GM23338 (cell line): ENCODE results near the gene ZFYVE21. TPM values are rescaled to one million over a fixed set of nuclear protein-coding genes. Genes with fewer than 3 reads are reported as not detected.

Experiments used
- ATAC-seq: fragments of 200-7000 bp; cut with Tn5 transposase; 3 replicates; pipeline ENCODE4 v1.9.1; 2020
- DNase-seq: peaks from one replicate; pipeline ENCODE4 v3.0.0-alpha.2; 2015; ENCODE audit warnings: low spot score
- H2AFZ ChIP-seq: fragments of 200-600 bp; sonication (generic); 2 replicates; pipeline ENCODE4 v1.8.0; 2016; ENCODE audit warnings: antibody characterized with exemption, mild to moderate bottlenecking, moderate library complexity
- H3F3A ChIP-seq: fragments of 200-600 bp; sonication (generic); replicated peaks from 2 replicates; pipeline ENCODE4 v1.8.0; 2017; ENCODE audit warnings: antibody characterized with exemption, mixed run types, low read depth
- H3K27ac ChIP-seq: fragments of 200-600 bp; sonication (generic); 2 replicates; pipeline ENCODE4 v1.6.1; 2016; ENCODE audit warnings: low read depth
- H3K27me3 ChIP-seq: fragments of 200-600 bp; sonication (generic); 2 replicates; pipeline ENCODE4 v1.8.0; 2016; ENCODE audit warnings: mild to moderate bottlenecking, mixed run types, moderate library complexity; ENCODE audit not compliant: insufficient read depth
- H3K36me3 ChIP-seq: fragments of 200-600 bp; sonication (generic); 2 replicates; pipeline ENCODE4 v1.8.0; 2016; ENCODE audit warnings: mild to moderate bottlenecking; ENCODE audit not compliant: insufficient read depth
- H3K4me1 ChIP-seq: fragments of 200-600 bp; sonication (generic); 2 replicates; pipeline ENCODE4 v1.8.0; 2016; ENCODE audit warnings: mild to moderate bottlenecking, moderate library complexity; ENCODE audit not compliant: insufficient read depth
- H3K4me2 ChIP-seq: fragments of 200-600 bp; sonication (generic); 2 replicates; pipeline ENCODE4 v1.7.1; 2017; ENCODE audit warnings: mixed run types
- H3K4me3 ChIP-seq: fragments of 200-600 bp; sonication (generic); 2 replicates; pipeline ENCODE4 v1.6.1; 2016; ENCODE audit warnings: mixed run types
- H3K79me2 ChIP-seq: fragments of 200-600 bp; sonication (generic); replicated peaks from 2 replicates; pipeline ENCODE4 v1.8.0; 2017; ENCODE audit warnings: mild to moderate bottlenecking; ENCODE audit not compliant: insufficient read depth
- H3K9me2 ChIP-seq: fragments of 200-600 bp; sonication (generic); 2 replicates; pipeline ENCODE4 v1.8.0; 2017; ENCODE audit not compliant: insufficient read depth
- H4K20me1 ChIP-seq: fragments of 200-600 bp; sonication (generic); replicated peaks from 2 replicates; pipeline ENCODE4 v1.8.0; 2017; ENCODE audit warnings: mild to moderate bottlenecking; ENCODE audit not compliant: insufficient read depth
- H3K27ac Mint-ChIP-seq: 2 replicates; pipeline ENCODE4 v1.8.0; 2020; ENCODE audit warnings: inconsistent platforms, mild to moderate bottlenecking, moderate library complexity, mixed read lengths
- H3K27me3 Mint-ChIP-seq: 3 replicates; pipeline ENCODE4 v1.8.0; 2022; ENCODE audit warnings: low read depth, mild to moderate bottlenecking, moderate library complexity, mixed read lengths, inconsistent platforms; ENCODE audit not compliant: insufficient read depth, poor library complexity
- H3K36me3 Mint-ChIP-seq: 3 replicates; pipeline ENCODE4 v1.8.0; 2021; ENCODE audit warnings: low read depth, mild to moderate bottlenecking, inconsistent platforms, moderate library complexity, mixed read lengths
- H3K4me1 Mint-ChIP-seq: 3 replicates; pipeline ENCODE4 v1.8.0; 2020; ENCODE audit warnings: mild to moderate bottlenecking, inconsistent platforms, mixed read lengths
- H3K4me3 Mint-ChIP-seq: 3 replicates; pipeline ENCODE4 v1.8.0; 2021; ENCODE audit warnings: moderate library complexity, mild to moderate bottlenecking, inconsistent platforms, mixed read lengths
- H3K9me3 Mint-ChIP-seq: 3 replicates; pipeline ENCODE4 v1.8.0; 2020; ENCODE audit warnings: moderate library complexity, mild to moderate bottlenecking, inconsistent platforms, mixed read lengths
- CREB1 ChIP-seq: fragments of 250-450 bp; sonication (Bioruptor Pico); IDR thresholded peaks from 2 replicates; pipeline ENCODE4 v1.5.0; 2020; ENCODE audit warnings: low read depth, mild to moderate bottlenecking, moderate library complexity
- EZH2 ChIP-seq: fragments of 200-600 bp; sonication (generic); IDR thresholded peaks from one replicate; pipeline ENCODE4 v1.8.0; 2017; ENCODE audit warnings: antibody characterized with exemption, mild to moderate bottlenecking, low read depth; ENCODE audit not compliant: unreplicated experiment
- EZH2phosphoT487 ChIP-seq: fragments of 200-600 bp; sonication (generic); IDR thresholded peaks from one replicate; pipeline ENCODE4 v1.8.1; 2018; ENCODE audit warnings: antibody characterized with exemption; ENCODE audit not compliant: unreplicated experiment
- JUNB ChIP-seq: IDR thresholded peaks from one replicate; pipeline ENCODE4 v1.6.1; 2016; ENCODE audit warnings: antibody characterized with exemption; ENCODE audit not compliant: unreplicated experiment
- NANOG ChIP-seq: IDR thresholded peaks from 2 replicates; pipeline ENCODE4 v1.6.1; 2016; ENCODE audit warnings: antibody characterized with exemption, borderline replicate concordance
- POLR2AphosphoS5 ChIP-seq: IDR thresholded peaks from 2 replicates; pipeline ENCODE4 v1.6.1; 2016; ENCODE audit warnings: antibody characterized with exemption, low read depth
- STAT1 ChIP-seq: IDR thresholded peaks from one replicate; pipeline ENCODE4 v1.6.1; 2016; ENCODE audit warnings: antibody characterized with exemption; ENCODE audit not compliant: unreplicated experiment
- ZNF114 ChIP-seq: fragments of 250-450 bp; sonication (Bioruptor Pico); IDR thresholded peaks from 2 replicates; pipeline ENCODE4 v1.5.0; 2020; ENCODE audit warnings: mild to moderate bottlenecking, moderate library complexity
- ZNF331 ChIP-seq: fragments of 250-450 bp; sonication (Bioruptor Pico); IDR thresholded peaks from 2 replicates; pipeline ENCODE4 v1.5.0; 2020; ENCODE audit warnings: low read depth, mild to moderate bottlenecking, moderate library complexity
- polyA plus RNA-seq: library from polyadenylated mRNA; unstranded; fragments of >200 nt; fragmentation: Nextera tagmentation; extraction: Ambion mirVana; gene quantifications from 2 replicates; pipeline ENCODE4 v1.2.1, GENCODE V29; 2016
- total RNA-seq: library from RNA; depleted of rRNA; stranded (reverse); fragments of >200 nt; shearing (Covaris generic); gene quantifications from 2 replicates; pipeline ENCODE4 v1.2.3, GENCODE V29; 2014
- TF ChIP-seq, protein P1 (sequence below): IDR thresholded peaks from one replicate; pipeline ENCODE4 v1.6.1; 2018; ENCODE audit warnings: antibody characterized with exemption; ENCODE audit not compliant: unreplicated experiment
- TF ChIP-seq, protein P2 (sequence below), 2 experiments: fragments of 200-600 bp in 1 of 2; sonication (generic) in 1 of 2; conservative IDR thresholded peaks; 2 replicates each; pipeline versions ENCODE4 v1.5.1 to v1.6.1; 2016 to 2017; ENCODE audit warnings: antibody characterized with exemption in 2 of 2, low read depth in 2 of 2, mild to moderate bottlenecking in 2 of 2, moderate library complexity in 1 of 2
- TF ChIP-seq, protein P3 (sequence below): IDR thresholded peaks from 2 replicates; pipeline ENCODE4 v1.6.1; 2016; ENCODE audit warnings: antibody characterized with exemption
- TF ChIP-seq, protein P4 (sequence below): fragments of 250-450 bp; sonication (Bioruptor Pico); IDR thresholded peaks from 2 replicates; pipeline ENCODE4 v1.5.0; 2020; ENCODE audit warnings: mild to moderate bottlenecking, moderate library complexity

Gene ZFYVE21
- total and polyA plus RNA-seq, 2 experiments from 2014 or later = 88.0 to 89.6 TPM

DNA sequence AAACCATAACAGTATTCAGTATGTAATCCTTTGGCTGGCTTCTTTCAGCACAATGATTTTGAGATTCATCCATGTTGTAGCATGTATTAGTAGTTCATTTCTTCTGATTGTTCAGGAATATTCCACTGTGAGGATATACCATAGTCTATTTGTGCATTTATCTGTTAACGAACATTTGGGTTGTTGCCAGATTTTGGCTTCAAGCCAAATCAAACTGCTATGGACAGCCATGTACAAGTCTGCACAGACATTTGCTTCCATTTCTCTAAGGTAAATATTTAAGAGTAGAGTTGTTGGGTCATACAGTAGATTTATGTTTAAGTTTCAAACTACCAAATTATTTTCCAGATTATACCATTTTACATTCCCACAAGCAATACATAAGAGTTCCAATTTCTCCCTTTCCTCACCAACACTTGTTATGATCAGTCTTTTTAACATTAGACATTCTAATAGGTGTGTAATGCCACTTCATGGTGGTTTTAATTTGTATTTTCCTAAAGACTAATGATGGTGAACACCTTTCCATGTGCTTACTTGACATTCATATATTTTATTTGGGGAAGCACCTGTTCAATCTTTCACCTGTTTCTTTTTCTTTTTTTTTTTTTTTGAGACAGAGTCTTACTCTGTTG lies 56.6 kb downstream of the ZFYVE21 start:
- no peak overlapping the region for H3K4me2 ChIP-seq
- no peak overlapping the region for H2AFZ ChIP-seq
- Mint-ChIP-seq H3K27me3 (no peaks in the 10 kb centered on the region), H3K27ac (no peak overlapping the region), H3K9me3 (no peaks in the 10 kb centered on the region), H3K4me1 (no peaks in the 10 kb centered on the region), H3K36me3 (no peaks in the 10 kb centered on the region), H3K4me3 (no peak overlapping the region)
- no peaks in the 10 kb centered on the region for H3K4me1 ChIP-seq
- H3K79me2 ChIP-seq = no peaks in the 10 kb centered on the region
- DNase-seq = no peak
- H3F3A ChIP-seq = no peaks in the 10 kb centered on the region
- H3K4me3 ChIP-seq = no peak overlapping the region
- no peak overlapping the region for H3K27ac ChIP-seq
- no peaks in the 10 kb centered on the region for H3K9me2 ChIP-seq
- H3K27me3 ChIP-seq = no peaks in the 10 kb centered on the region
- no peak for ATAC-seq
- no peaks in the 10 kb centered on the region for H4K20me1 ChIP-seq
- TF ChIP-seq NANOG = no peak
- TF ChIP-seq, protein P1, sequence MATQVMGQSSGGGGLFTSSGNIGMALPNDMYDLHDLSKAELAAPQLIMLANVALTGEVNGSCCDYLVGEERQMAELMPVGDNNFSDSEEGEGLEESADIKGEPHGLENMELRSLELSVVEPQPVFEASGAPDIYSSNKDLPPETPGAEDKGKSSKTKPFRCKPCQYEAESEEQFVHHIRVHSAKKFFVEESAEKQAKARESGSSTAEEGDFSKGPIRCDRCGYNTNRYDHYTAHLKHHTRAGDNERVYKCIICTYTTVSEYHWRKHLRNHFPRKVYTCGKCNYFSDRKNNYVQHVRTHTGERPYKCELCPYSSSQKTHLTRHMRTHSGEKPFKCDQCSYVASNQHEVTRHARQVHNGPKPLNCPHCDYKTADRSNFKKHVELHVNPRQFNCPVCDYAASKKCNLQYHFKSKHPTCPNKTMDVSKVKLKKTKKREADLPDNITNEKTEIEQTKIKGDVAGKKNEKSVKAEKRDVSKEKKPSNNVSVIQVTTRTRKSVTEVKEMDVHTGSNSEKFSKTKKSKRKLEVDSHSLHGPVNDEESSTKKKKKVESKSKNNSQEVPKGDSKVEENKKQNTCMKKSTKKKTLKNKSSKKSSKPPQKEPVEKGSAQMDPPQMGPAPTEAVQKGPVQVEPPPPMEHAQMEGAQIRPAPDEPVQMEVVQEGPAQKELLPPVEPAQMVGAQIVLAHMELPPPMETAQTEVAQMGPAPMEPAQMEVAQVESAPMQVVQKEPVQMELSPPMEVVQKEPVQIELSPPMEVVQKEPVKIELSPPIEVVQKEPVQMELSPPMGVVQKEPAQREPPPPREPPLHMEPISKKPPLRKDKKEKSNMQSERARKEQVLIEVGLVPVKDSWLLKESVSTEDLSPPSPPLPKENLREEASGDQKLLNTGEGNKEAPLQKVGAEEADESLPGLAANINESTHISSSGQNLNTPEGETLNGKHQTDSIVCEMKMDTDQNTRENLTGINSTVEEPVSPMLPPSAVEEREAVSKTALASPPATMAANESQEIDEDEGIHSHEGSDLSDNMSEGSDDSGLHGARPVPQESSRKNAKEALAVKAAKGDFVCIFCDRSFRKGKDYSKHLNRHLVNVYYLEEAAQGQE = no peak
- no peak for TF ChIP-seq STAT1
- TF ChIP-seq EZH2 = no peak
- TF ChIP-seq ZNF114 (CRISPR knock-in tag) = no peak
- TF ChIP-seq EZH2phosphoT487 = no peak
- no peak for TF ChIP-seq JUNB
- TF ChIP-seq, protein P2, sequence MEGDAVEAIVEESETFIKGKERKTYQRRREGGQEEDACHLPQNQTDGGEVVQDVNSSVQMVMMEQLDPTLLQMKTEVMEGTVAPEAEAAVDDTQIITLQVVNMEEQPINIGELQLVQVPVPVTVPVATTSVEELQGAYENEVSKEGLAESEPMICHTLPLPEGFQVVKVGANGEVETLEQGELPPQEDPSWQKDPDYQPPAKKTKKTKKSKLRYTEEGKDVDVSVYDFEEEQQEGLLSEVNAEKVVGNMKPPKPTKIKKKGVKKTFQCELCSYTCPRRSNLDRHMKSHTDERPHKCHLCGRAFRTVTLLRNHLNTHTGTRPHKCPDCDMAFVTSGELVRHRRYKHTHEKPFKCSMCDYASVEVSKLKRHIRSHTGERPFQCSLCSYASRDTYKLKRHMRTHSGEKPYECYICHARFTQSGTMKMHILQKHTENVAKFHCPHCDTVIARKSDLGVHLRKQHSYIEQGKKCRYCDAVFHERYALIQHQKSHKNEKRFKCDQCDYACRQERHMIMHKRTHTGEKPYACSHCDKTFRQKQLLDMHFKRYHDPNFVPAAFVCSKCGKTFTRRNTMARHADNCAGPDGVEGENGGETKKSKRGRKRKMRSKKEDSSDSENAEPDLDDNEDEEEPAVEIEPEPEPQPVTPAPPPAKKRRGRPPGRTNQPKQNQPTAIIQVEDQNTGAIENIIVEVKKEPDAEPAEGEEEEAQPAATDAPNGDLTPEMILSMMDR (conservative IDR thresholded peaks at IDR 0.05; ENCODE audit: low read depth in 2 of 2) = no peak
- no peak for TF ChIP-seq ZNF331
- no peak for TF ChIP-seq POLR2AphosphoS5
- no peak for TF ChIP-seq CREB1
- TF ChIP-seq, protein P3, sequence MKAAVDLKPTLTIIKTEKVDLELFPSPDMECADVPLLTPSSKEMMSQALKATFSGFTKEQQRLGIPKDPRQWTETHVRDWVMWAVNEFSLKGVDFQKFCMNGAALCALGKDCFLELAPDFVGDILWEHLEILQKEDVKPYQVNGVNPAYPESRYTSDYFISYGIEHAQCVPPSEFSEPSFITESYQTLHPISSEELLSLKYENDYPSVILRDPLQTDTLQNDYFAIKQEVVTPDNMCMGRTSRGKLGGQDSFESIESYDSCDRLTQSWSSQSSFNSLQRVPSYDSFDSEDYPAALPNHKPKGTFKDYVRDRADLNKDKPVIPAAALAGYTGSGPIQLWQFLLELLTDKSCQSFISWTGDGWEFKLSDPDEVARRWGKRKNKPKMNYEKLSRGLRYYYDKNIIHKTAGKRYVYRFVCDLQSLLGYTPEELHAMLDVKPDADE = no peak
- TF ChIP-seq, protein P4, sequence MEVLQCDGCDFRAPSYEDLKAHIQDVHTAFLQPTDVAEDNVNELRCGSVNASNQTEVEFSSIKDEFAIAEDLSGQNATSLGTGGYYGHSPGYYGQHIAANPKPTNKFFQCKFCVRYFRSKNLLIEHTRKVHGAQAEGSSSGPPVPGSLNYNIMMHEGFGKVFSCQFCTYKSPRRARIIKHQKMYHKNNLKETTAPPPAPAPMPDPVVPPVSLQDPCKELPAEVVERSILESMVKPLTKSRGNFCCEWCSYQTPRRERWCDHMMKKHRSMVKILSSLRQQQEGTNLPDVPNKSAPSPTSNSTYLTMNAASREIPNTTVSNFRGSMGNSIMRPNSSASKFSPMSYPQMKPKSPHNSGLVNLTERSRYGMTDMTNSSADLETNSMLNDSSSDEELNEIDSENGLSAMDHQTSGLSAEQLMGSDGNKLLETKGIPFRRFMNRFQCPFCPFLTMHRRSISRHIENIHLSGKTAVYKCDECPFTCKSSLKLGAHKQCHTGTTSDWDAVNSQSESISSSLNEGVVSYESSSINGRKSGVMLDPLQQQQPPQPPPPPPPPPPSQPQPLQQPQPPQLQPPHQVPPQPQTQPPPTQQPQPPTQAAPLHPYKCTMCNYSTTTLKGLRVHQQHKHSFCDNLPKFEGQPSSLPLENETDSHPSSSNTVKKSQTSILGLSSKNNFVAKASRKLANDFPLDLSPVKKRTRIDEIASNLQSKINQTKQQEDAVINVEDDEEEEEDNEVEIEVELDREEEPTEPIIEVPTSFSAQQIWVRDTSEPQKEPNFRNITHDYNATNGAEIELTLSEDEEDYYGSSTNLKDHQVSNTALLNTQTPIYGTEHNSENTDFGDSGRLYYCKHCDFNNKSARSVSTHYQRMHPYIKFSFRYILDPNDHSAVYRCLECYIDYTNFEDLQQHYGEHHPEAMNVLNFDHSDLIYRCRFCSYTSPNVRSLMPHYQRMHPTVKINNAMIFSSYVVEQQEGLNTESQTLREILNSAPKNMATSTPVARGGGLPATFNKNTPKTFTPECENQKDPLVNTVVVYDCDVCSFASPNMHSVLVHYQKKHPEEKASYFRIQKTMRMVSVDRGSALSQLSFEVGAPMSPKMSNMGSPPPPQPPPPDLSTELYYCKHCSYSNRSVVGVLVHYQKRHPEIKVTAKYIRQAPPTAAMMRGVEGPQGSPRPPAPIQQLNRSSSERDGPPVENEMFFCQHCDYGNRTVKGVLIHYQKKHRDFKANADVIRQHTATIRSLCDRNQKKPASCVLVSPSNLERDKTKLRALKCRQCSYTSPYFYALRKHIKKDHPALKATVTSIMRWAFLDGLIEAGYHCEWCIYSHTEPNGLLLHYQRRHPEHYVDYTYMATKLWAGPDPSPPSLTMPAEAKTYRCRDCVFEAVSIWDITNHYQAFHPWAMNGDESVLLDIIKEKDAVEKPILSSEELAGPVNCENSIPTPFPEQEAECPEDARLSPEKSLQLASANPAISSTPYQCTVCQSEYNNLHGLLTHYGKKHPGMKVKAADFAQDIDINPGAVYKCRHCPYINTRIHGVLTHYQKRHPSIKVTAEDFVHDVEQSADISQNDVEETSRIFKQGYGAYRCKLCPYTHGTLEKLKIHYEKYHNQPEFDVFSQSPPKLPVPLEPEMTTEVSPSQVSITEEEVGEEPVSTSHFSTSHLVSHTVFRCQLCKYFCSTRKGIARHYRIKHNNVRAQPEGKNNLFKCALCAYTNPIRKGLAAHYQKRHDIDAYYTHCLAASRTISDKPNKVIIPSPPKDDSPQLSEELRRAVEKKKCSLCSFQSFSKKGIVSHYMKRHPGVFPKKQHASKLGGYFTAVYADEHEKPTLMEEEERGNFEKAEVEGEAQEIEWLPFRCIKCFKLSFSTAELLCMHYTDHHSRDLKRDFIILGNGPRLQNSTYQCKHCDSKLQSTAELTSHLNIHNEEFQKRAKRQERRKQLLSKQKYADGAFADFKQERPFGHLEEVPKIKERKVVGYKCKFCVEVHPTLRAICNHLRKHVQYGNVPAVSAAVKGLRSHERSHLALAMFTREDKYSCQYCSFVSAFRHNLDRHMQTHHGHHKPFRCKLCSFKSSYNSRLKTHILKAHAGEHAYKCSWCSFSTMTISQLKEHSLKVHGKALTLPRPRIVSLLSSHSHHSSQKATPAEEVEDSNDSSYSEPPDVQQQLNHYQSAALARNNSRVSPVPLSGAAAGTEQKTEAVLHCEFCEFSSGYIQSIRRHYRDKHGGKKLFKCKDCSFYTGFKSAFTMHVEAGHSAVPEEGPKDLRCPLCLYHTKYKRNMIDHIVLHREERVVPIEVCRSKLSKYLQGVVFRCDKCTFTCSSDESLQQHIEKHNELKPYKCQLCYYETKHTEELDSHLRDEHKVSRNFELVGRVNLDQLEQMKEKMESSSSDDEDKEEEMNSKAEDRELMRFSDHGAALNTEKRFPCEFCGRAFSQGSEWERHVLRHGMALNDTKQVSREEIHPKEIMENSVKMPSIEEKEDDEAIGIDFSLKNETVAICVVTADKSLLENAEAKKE (CRISPR knock-in tag) = no peak
- H3K36me3 ChIP-seq = no peaks in the 10 kb centered on the region
